Smooth muscle cell of bladder (primary cell): ENCODE results near the gene HOXA9. TPM values are rescaled to one million over a fixed set of nuclear protein-coding genes. Genes with fewer than 3 reads are reported as not detected.

Experiments
- total RNA-seq: library from RNA; depleted of rRNA; stranded (reverse); fragments of >200 nt; gene quantifications from 2 replicates; pipeline ENCODE4 v1.2.3, GENCODE V29; 2014

HOXA9 gene
- 5.8 and 7.9 TPM in 2 replicates for total RNA-seq

GRCh38 chr7:27165089-27165995, at the start of gene HOXA9:
HOXA9 (minus strand) TSS chr7:27165537; CDS start chr7:27165457, 80 bp downstream.

GRCh38 chr7:27199849-27200760, 34.8 kb upstream of the HOXA9 start, which contains the start of gene HOXA13:
HOXA13 (minus strand) TSS chr7:27200091; CDS start chr7:27200077, 14 bp downstream.

GRCh38 chr7:27185013-27185853, 19.9 kb upstream of the HOXA9 start, which contains the start of gene HOXA11:
HOXA11 (minus strand) TSS chr7:27185232; CDS start chr7:27185144, 88 bp downstream.

GRCh38 chr7:27173956-27174873, 8.9 kb upstream of the HOXA9 start, which contains the start of gene HOXA10:
HOXA10 (minus strand) TSS chr7:27174320; CDS start chr7:27174306, 14 bp downstream.

GRCh38 chr7:27156508-27156898, 8.8 kb downstream of the HOXA9 start, which contains the start of gene HOXA7:
HOXA7 (minus strand) TSS chr7:27156675; CDS start chr7:27156545, 130 bp downstream.

GRCh38 chr7:27151931-27152815, 13.2 kb downstream of the HOXA9 start, which contains the start of gene HOXA3:
HOXA3 (minus strand) TSS chr7:27152583; CDS start chr7:27110640, 41,943 bp downstream.

GRCh38 chr7:27147199-27148030, 17.9 kb downstream of the HOXA9 start, which contains the start of gene HOXA6:
HOXA6 (minus strand) TSS chr7:27147774; CDS start chr7:27147749, 25 bp downstream.

GRCh38 chr7:27143023-27143949, 22.1 kb downstream of the HOXA9 start, which contains the start of gene HOXA5:
HOXA5 (minus strand) TSS chr7:27143681; CDS start chr7:27143607, 74 bp downstream.

GRCh38 chr7:27130540-27131389, 34.6 kb downstream of the HOXA9 start, which contains the start of gene HOXA4:
HOXA4 (minus strand) TSS chr7:27130757; CDS start chr7:27130733, 24 bp downstream.

Other genes with a start within 250 kb of the HOXA9 start
- gene HOXA1, start 69.5 kb downstream of the HOXA9 start, total RNA-seq, result 0.28 and 1.00 TPM in 2 replicates
- 0.18 and 0.28 TPM in 2 replicates for gene HOXA2, start 62.9 kb downstream of the HOXA9 start, total RNA-seq
- gene HOXA4, start 34.8 kb downstream of the HOXA9 start, total RNA-seq, result 0.14 and 0.28 TPM in 2 replicates
- 1.4 and 1.6 TPM in 2 replicates for gene HOXA5, start 21.9 kb downstream of the HOXA9 start, total RNA-seq
- 3.4 and 4.4 TPM in 2 replicates for gene HOXA6, start 17.8 kb downstream of the HOXA9 start, total RNA-seq
- 1.8 and 3.2 TPM in 2 replicates for gene HOXA3, start 13.0 kb downstream of the HOXA9 start, total RNA-seq
- gene HOXA7, start 8.9 kb downstream of the HOXA9 start, total RNA-seq, result 1.00 and 1.6 TPM in 2 replicates
- gene HOXA10, start 8.8 kb upstream of the HOXA9 start, total RNA-seq, result 6.5 and 11.8 TPM in 2 replicates
- gene HOXA11, start 19.7 kb upstream of the HOXA9 start, total RNA-seq, result 8.5 and 9.6 TPM in 2 replicates
- 5.7 and 7.9 TPM in 2 replicates for gene HOXA13, start 34.6 kb upstream of the HOXA9 start, total RNA-seq
- under 0.01 TPM in 1 of 2 replicates, not detected in the other for gene EVX1, start 77.3 kb upstream of the HOXA9 start, total RNA-seq